PFSK-1 (cell line): ENCODE data around the gene RABEPK.

Experiments used
- FOXP2 ChIP-seq: optimal IDR thresholded peaks from 2 replicates; pipeline ENCODE3; 2011; ENCODE audit warnings: borderline replicate concordance, control low read depth, inconsistent platforms; ENCODE audit not compliant: insufficient read depth; ENCODE audit errors: extremely low read length, extremely low read depth
- POLR2AphosphoS5 ChIP-seq: IDR thresholded peaks from 2 replicates; pipeline ENCODE4 v1.6.1; 2012; ENCODE audit warnings: low read depth, mild to moderate bottlenecking, control low read depth, low read length, moderate library complexity
- SIN3A ChIP-seq: IDR thresholded peaks from 2 replicates; pipeline ENCODE4 v1.6.1; 2012; ENCODE audit warnings: mild to moderate bottlenecking, low read length, moderate library complexity, borderline replicate concordance; ENCODE audit not compliant: insufficient read depth
- TAF1 ChIP-seq: IDR thresholded peaks from 2 replicates; pipeline ENCODE4 v1.6.1; 2012; ENCODE audit warnings: low read length, control low read depth, borderline replicate concordance; ENCODE audit not compliant: insufficient read depth
- TF ChIP-seq, protein P1 (sequence below), 2 experiments: IDR thresholded peaks; 2 replicates each; pipeline versions ENCODE4 v1.6.1 to v1.8.0; 2011 to 2012; ENCODE audit warnings: low read depth in 2 of 2, low read length in 2 of 2, control low read depth in 1 of 2, inconsistent platforms in 1 of 2, mild to moderate bottlenecking in 1 of 2, moderate library complexity in 1 of 2; ENCODE audit not compliant: insufficient read depth in 1 of 2

RABEPK gene

DNA sequence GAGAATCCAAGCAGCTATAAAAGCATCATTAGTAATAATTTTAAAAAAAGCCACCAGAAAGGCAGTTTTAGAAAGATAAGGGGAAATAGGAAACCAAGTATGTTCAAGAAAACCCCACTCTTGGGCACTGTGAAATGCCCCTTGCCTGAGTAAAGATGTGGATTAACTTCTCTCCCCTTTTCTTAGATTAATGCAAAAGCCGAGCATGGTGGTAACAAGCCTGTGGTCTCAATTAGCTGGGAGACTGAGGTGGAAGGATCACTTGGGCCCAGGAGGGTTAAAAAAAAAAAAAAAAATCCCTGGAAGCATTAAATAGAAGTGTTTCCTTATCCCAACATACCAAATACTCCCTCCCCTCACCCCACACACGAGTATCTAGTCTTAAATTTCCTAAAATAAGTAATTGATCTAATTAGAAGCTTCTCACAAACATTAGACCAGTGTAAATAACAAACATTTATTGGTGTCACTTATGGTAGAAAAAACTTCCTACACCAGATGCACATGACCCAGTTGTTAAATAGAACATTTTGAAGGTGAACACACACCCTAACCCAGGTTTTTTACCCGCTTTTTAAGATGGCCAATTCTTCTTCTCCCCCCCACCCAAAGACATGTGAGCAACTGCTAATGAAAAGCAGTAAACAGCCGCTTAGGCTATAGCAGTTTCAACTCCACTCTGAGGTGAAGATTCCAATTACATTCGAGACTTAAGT is 35.6 kb downstream of the RABEPK start:
- TF ChIP-seq FOXP2 (no peak), SIN3A (no peak), TAF1 (no peak), POLR2AphosphoS5 (no peak)
- TF ChIP-seq, protein P1, sequence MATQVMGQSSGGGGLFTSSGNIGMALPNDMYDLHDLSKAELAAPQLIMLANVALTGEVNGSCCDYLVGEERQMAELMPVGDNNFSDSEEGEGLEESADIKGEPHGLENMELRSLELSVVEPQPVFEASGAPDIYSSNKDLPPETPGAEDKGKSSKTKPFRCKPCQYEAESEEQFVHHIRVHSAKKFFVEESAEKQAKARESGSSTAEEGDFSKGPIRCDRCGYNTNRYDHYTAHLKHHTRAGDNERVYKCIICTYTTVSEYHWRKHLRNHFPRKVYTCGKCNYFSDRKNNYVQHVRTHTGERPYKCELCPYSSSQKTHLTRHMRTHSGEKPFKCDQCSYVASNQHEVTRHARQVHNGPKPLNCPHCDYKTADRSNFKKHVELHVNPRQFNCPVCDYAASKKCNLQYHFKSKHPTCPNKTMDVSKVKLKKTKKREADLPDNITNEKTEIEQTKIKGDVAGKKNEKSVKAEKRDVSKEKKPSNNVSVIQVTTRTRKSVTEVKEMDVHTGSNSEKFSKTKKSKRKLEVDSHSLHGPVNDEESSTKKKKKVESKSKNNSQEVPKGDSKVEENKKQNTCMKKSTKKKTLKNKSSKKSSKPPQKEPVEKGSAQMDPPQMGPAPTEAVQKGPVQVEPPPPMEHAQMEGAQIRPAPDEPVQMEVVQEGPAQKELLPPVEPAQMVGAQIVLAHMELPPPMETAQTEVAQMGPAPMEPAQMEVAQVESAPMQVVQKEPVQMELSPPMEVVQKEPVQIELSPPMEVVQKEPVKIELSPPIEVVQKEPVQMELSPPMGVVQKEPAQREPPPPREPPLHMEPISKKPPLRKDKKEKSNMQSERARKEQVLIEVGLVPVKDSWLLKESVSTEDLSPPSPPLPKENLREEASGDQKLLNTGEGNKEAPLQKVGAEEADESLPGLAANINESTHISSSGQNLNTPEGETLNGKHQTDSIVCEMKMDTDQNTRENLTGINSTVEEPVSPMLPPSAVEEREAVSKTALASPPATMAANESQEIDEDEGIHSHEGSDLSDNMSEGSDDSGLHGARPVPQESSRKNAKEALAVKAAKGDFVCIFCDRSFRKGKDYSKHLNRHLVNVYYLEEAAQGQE (IDR thresholded peaks at IDR 0.05; ENCODE audit: insufficient read depth in 1 of 2, low read depth in 2 of 2, low read length in 2 of 2) = no peak

DNA sequence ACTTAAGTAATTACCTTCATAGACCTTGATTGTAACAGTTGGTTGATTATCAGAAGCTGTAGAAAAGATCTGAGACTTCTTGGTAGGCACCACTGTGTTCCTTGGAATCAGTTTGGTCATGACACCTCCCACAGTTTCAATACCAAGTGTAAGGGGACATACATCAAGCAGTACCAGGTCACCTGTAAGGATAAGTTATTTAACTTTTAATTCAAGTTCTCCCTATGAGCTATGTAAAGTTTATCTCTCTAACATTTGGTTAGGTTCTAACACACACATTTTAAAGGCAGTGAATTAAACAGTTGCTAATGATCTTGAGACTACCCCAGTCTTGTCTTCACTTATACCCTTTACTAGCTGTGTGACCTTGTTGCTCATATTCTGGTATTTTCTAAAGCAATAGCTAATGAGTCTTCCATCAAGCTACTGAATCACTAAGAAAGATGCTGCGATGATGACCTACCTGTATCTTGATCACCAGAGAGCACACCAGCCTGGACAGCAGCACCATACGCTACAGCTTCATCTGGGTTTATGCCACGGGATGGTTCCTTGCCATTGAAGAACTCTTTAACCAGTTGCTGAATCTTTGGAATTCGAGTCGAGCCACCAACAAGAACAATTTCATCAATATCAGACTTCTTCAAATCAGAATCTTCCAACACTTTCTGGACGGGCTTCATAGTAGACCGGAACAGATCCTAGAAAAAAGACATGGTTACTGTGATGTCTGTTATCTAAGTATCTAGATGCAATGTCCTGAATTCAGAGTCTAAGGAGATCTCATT is 38.0 kb downstream of the RABEPK start:
- no peak for TF ChIP-seq TAF1
- no peak for TF ChIP-seq FOXP2
- TF ChIP-seq, protein P1 (IDR thresholded peaks at IDR 0.05; ENCODE audit: insufficient read depth in 1 of 2, low read depth in 2 of 2, low read length in 2 of 2) = no peak
- no peak for TF ChIP-seq SIN3A
- TF ChIP-seq POLR2AphosphoS5 = no peak

DNA sequence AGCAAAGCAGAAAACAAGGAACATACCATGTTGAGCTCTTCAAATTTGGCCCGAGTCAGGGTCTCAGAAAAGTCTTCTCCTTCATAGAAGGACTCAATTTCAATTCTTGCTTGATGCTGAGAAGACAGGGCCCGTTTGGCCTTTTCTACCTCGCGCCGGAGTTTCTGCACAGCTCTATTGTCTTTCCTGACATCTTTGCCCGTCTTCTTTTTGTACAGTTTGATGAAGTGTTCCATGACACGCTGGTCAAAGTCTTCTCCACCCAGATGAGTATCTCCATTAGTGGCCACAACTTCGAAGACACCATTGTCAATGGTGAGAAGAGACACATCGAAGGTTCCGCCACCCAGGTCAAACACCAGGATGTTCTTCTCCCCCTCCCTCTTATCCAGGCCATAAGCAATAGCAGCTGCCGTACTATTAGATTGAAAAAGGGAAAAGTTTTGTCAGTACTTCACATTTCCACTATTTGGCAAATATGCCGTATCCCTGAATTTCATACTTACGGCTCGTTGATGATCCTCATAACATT is 38.6 kb downstream of the RABEPK start:
- TF ChIP-seq SIN3A (no peak), TAF1 (no peak), FOXP2 (no peak), POLR2AphosphoS5 (no peak)
- TF ChIP-seq, protein P1 (IDR thresholded peaks at IDR 0.05; ENCODE audit: insufficient read depth in 1 of 2, low read depth in 2 of 2, low read length in 2 of 2) = no peak

DNA sequence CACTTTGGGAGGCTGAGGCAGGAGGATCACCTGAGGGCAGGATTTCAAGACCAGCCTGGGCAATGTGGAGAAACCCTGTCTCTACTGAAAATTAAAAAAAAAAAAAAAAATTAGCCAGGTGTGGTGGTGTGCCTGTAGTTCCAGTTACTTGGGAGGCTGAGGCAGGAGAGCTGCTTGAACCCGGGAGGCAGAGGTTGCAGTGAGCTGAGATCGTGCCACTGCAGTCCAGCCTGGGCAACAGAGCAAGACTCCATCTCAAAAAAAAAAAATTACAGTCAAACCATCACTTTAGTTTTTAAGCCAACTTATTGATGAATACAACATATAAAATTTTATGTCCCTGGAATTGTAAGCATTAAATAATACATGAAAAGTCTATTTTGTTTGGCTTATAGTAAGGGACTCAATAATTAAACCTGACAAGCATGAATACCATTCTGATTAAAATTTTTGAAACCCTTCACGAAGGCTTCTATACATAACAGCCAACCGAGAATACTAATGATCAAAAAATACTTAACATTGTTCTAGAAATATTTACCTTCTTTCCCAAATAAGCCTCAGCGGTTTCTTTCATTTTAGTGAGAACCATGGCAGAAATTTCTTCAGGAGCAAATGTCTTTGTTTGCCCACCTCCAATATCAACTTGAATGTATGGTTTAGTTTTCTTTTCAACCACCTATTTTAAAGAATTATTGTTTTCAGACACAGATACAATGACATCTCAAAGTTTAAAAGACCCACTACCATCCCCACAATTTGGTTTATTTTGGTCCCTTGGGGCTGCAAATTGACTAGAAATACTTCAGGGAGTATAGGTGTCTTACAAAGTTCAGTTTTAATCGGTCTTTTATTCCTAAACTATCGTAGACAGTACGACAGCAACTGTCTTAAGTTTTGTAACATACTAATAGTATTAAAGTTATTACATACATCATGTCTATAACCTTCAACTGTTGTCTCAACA is 39.6 kb downstream of the RABEPK start:
- no peak for TF ChIP-seq POLR2AphosphoS5

DNA sequence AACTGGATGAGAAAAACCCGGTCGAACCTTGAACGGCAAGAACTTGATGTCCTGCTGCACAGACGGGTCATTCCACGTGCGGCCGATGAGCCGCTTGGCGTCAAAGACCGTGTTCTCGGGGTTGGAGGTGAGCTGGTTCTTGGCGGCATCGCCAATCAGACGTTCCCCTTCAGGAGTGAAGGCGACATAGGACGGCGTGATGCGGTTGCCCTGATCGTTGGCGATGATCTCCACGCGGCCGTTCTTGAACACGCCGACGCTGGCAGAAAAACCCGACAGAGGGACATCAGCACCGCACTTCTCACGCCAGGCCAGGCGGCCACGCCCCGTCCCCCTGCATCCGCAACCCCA is 40.3 kb downstream of the RABEPK start:
- TF ChIP-seq, protein P1 (IDR thresholded peaks at IDR 0.05; ENCODE audit: insufficient read depth in 1 of 2, low read depth in 2 of 2, low read length in 2 of 2) = no peak
- peak; percentile 26; the same call in 1 of the 2 replicates for TF ChIP-seq SIN3A
